ENCODE data around the gene NALCN. TPM values are rescaled to one million over a fixed set of nuclear protein-coding genes. Genes with fewer than 3 reads are reported as not detected.

The NALCN gene
- total and polyA plus RNA-seq, 4 donors = 0.09 to 0.92 (median 0.18) TPM

DNA sequence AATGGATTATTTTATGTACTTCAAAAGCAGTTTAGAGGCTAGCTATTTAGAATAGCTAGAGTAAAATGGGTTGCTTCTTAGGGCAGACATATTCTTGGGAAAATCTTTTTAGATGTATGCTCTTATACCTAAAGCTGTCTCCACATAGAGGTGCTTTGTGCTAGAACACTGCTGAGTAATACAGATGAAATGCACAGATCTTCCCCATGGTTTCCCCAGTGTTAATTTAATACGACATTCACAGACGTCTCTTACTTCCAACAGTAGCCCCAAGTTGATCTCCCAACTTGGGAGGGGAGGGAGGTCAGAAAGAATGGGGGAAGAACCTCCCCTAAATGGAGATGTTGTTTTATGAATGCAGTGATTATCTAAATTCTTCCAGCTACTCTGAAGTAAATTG is 16.9 kb downstream of the NALCN start (continued):
- TF ChIP-seq, protein P1, sequence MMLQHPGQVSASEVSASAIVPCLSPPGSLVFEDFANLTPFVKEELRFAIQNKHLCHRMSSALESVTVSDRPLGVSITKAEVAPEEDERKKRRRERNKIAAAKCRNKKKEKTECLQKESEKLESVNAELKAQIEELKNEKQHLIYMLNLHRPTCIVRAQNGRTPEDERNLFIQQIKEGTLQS (IDR thresholded peaks at IDR 0.05) = no peak

DNA sequence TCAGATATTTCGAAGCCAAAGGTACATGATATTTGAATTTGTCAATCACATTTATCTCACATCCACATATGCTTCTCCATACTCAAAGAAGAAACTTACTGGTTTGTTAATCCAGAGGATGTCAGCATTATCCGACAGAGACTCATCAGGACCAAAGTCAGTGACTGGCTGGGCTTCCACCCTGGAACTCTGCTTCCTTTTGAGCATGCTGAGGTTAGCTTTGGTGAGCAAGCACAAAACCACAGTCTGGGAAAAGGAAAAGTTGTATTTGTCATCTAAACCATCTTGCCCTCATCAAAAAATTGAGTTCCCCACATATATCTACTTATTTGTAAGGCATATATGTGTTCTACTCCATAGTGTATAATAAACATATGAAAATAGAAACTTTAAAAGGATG is 17.4 kb downstream of the NALCN start:
- 65% methylated on average over 2 of the region's 2 CpGs for WGBS
- no peak overlapping the region for H3K4me3 ChIP-seq (ENCODE audit: low read depth in 1 of 3, low read length in 3 of 3)
- H3K27ac ChIP-seq (ENCODE audit: low read depth in 1 of 2, low read length in 2 of 2) = no peak overlapping the region
- no peak overlapping the region for H3K9ac ChIP-seq (ENCODE audit: low read depth in 1 of 2, low read length in 2 of 2)
- DNase-seq (ENCODE audit: low spot score) = no peak
- H3K4me1 ChIP-seq (ENCODE audit: control insufficient read depth in 4 of 4, insufficient read depth in 4 of 4, low read length in 3 of 4) = no peaks in the 10 kb centered on the region
- TF ChIP-seq TAF1 (conservative IDR thresholded peaks at IDR 0.05) (no peak), JUND (IDR thresholded peaks at IDR 0.05) (no peak), FOXA1 (IDR thresholded peaks at IDR 0.05) (no peak), GABPA (IDR thresholded peaks at IDR 0.05 in 1 of 2, conservative IDR thresholded peaks at IDR 0.05 in 1 of 2) (no peak), NR2F2 (IDR thresholded peaks at IDR 0.05) (no peak), RAD21 (IDR thresholded peaks at IDR 0.05) (no peak), FOXA2 (IDR thresholded peaks at IDR 0.05) (no peak), HNF4G (IDR thresholded peaks at IDR 0.05) (no peak)
- TF ChIP-seq, protein P2, sequence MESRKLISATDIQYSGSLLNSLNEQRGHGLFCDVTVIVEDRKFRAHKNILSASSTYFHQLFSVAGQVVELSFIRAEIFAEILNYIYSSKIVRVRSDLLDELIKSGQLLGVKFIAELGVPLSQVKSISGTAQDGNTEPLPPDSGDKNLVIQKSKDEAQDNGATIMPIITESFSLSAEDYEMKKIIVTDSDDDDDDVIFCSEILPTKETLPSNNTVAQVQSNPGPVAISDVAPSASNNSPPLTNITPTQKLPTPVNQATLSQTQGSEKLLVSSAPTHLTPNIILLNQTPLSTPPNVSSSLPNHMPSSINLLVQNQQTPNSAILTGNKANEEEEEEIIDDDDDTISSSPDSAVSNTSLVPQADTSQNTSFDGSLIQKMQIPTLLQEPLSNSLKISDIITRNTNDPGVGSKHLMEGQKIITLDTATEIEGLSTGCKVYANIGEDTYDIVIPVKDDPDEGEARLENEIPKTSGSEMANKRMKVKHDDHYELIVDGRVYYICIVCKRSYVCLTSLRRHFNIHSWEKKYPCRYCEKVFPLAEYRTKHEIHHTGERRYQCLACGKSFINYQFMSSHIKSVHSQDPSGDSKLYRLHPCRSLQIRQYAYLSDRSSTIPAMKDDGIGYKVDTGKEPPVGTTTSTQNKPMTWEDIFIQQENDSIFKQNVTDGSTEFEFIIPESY (IDR thresholded peaks at IDR 0.05) = no peak
- TF ChIP-seq, protein P3, sequence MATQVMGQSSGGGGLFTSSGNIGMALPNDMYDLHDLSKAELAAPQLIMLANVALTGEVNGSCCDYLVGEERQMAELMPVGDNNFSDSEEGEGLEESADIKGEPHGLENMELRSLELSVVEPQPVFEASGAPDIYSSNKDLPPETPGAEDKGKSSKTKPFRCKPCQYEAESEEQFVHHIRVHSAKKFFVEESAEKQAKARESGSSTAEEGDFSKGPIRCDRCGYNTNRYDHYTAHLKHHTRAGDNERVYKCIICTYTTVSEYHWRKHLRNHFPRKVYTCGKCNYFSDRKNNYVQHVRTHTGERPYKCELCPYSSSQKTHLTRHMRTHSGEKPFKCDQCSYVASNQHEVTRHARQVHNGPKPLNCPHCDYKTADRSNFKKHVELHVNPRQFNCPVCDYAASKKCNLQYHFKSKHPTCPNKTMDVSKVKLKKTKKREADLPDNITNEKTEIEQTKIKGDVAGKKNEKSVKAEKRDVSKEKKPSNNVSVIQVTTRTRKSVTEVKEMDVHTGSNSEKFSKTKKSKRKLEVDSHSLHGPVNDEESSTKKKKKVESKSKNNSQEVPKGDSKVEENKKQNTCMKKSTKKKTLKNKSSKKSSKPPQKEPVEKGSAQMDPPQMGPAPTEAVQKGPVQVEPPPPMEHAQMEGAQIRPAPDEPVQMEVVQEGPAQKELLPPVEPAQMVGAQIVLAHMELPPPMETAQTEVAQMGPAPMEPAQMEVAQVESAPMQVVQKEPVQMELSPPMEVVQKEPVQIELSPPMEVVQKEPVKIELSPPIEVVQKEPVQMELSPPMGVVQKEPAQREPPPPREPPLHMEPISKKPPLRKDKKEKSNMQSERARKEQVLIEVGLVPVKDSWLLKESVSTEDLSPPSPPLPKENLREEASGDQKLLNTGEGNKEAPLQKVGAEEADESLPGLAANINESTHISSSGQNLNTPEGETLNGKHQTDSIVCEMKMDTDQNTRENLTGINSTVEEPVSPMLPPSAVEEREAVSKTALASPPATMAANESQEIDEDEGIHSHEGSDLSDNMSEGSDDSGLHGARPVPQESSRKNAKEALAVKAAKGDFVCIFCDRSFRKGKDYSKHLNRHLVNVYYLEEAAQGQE (IDR thresholded peaks at IDR 0.05) = no peak
- TF ChIP-seq, protein P4, sequence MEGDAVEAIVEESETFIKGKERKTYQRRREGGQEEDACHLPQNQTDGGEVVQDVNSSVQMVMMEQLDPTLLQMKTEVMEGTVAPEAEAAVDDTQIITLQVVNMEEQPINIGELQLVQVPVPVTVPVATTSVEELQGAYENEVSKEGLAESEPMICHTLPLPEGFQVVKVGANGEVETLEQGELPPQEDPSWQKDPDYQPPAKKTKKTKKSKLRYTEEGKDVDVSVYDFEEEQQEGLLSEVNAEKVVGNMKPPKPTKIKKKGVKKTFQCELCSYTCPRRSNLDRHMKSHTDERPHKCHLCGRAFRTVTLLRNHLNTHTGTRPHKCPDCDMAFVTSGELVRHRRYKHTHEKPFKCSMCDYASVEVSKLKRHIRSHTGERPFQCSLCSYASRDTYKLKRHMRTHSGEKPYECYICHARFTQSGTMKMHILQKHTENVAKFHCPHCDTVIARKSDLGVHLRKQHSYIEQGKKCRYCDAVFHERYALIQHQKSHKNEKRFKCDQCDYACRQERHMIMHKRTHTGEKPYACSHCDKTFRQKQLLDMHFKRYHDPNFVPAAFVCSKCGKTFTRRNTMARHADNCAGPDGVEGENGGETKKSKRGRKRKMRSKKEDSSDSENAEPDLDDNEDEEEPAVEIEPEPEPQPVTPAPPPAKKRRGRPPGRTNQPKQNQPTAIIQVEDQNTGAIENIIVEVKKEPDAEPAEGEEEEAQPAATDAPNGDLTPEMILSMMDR (IDR thresholded peaks at IDR 0.05; ENCODE audit: low read depth, low read length, missing input control) = no peak
- TF ChIP-seq, protein P5, sequence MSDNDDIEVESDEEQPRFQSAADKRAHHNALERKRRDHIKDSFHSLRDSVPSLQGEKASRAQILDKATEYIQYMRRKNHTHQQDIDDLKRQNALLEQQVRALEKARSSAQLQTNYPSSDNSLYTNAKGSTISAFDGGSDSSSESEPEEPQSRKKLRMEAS (IDR thresholded peaks at IDR 0.05) = no peak
- no peaks in the 10 kb centered on the region for H3K27me3 ChIP-seq (ENCODE audit: control insufficient read depth in 4 of 4, insufficient read depth in 4 of 4, low read length in 3 of 4)
- H3K9me3 ChIP-seq (ENCODE audit: control insufficient read depth in 4 of 4, low read length in 3 of 4) = no peaks in the 10 kb centered on the region
- no peaks in the 10 kb centered on the region for H3K36me3 ChIP-seq (ENCODE audit: control insufficient read depth in 4 of 4, insufficient read depth in 3 of 4, low read depth in 1 of 4, low read length in 3 of 4)

DNA sequence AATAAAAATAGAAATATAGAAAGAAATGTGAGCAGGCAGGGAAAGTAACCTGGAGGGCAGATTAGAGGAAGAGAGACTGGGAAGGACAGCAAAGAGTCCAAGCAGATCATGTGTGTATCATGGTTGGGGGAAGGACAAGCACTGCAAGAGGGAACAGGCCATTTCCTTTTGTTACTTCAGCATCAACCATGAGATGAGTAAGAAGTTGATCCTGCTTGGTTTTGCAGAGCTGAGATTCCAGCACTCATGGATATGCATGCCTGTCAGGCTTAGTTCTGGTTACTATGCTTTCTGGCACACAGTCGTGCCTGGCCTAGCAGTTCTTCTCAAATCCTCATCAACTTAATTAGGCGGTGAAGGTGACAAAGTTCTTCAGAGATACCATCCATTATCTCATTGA is 18.1 kb downstream of the NALCN start:
- no peaks in the 10 kb centered on the region for H3K4me1 ChIP-seq (ENCODE audit: control insufficient read depth in 4 of 4, insufficient read depth in 4 of 4, low read length in 3 of 4)
- no peak overlapping the region for H3K9ac ChIP-seq (ENCODE audit: low read depth in 1 of 2, low read length in 2 of 2)
- no peak for TF ChIP-seq JUND (IDR thresholded peaks at IDR 0.05)
- WGBS = 72% methylated on average over 2 of the region's 2 CpGs
- no peak overlapping the region for H3K4me3 ChIP-seq (ENCODE audit: low read depth in 1 of 3, low read length in 3 of 3)
- no peaks in the 10 kb centered on the region for H3K9me3 ChIP-seq (ENCODE audit: control insufficient read depth in 4 of 4, low read length in 3 of 4)
- no peak for DNase-seq (ENCODE audit: low spot score)
- H3K27ac ChIP-seq (ENCODE audit: low read depth in 1 of 2, low read length in 2 of 2) = no peak overlapping the region
- no peaks in the 10 kb centered on the region for H3K27me3 ChIP-seq (ENCODE audit: control insufficient read depth in 4 of 4, insufficient read depth in 4 of 4, low read length in 3 of 4)
- no peaks in the 10 kb centered on the region for H3K36me3 ChIP-seq (ENCODE audit: control insufficient read depth in 4 of 4, insufficient read depth in 3 of 4, low read depth in 1 of 4, low read length in 3 of 4)

Data from liver (tissue), 9 donors.